Measurements from ENCODE around the gene C1QTNF1. TPM values are rescaled to one million over a fixed set of nuclear protein-coding genes. Genes with fewer than 3 reads are reported as not detected.

Gene C1QTNF1
- total and polyA plus RNA-seq, 9 of the 15 experiments (the other 6 are each of a cell fraction or from before 2014, with no cell fraction given), result 0.09 TPM; not detected in 8

DNA sequence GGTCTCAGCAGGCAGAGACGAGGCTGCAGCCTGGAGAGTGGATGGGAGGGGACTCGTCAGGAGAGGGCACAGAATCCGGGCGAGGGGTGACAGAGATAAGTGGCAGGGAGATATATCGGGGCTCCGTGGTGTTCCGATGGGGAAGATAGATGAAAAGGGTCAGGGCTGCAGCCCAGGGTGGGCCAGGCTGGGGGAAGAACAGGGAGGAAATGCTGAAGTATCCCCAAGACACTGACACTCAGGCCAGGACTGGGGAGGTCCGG lies 46.4 kb upstream of the C1QTNF1 start:
- Histone ChIP-seq H3K4me1 (replicated peaks in 1 of 2; ENCODE audit: control insufficient read depth in 2 of 2, insufficient read depth in 2 of 2, low read length in 2 of 2) (peaks cover 0 to 58% of the 10 kb centered on the region in 2 experiments; a peak in 3 of 5 replicates), H4K20me1 (replicated peaks; ENCODE audit: control insufficient read depth, insufficient read depth, low read length) (no peaks in the 10 kb centered on the region), H3K36me3 (ENCODE audit: control insufficient read depth, insufficient read depth, low read length) (no peaks in the 10 kb centered on the region), H2AFZ (ENCODE audit: low read depth, low read length) (no peak overlapping the region), H3K27ac (ENCODE audit: extremely low read depth, low read depth, low read length) (no peak overlapping the region), H3K4me2 (ENCODE audit: insufficient read depth, low read length) (no peak overlapping the region), H3K79me2 (ENCODE audit: control insufficient read depth, insufficient read depth, low read length) (no peaks in the 10 kb centered on the region), H3K9me3 (replicated peaks; ENCODE audit: control insufficient read depth, insufficient read depth, low read depth, low read length) (no peaks in the 10 kb centered on the region), H3K4me3 (no peak overlapping the region), H3K27me3 (ENCODE audit: control insufficient read depth in 2 of 2, insufficient read depth in 2 of 2, low read length in 2 of 2) (no peaks in the 10 kb centered on the region), H3K9me1 (ENCODE audit: control insufficient read depth, insufficient read depth, low read length) (no peaks in the 10 kb centered on the region), H3K9ac (ENCODE audit: insufficient read depth in 1 of 2, low read depth in 2 of 2, low read length in 2 of 2) (peak overlapping the region in 1 of 2 experiments; percentile 75; a peak in 1 of 4 replicates)
- intact Hi-C loops (cut with micrococcal nuclease) (no loop called here), in situ Hi-C loops (cut with MboI) (no loop called here)
- ChIA-PET CTCF (ENCODE audit: low intra/inter-chr PET ratio) (no interaction called here), POLR2A (no interaction called here)
- FAIRE-seq (no peak), ATAC-seq (no peak), DNase-seq (ENCODE audit: extremely low read depth in 1 of 4, low spot score in 3 of 4) (no peak)
- no TSS peak for BruUV-seq (replicated peaks)
- 38% methylated on average over 5 of the region's 8 CpGs for WGBS (ENCODE audit: insufficient coverage, low coverage, missing lambda C conversion rate)
- TF ChIP-seq ZNF23 (CRISPR knock-in tag; IDR thresholded peaks at IDR 0.05) (no peak), ZBTB7A (IDR thresholded peaks at IDR 0.05; ENCODE audit: borderline replicate concordance, control insufficient read depth, low read depth, low read length) (no peak), ZNF707 (CRISPR knock-in tag; conservative IDR thresholded peaks at IDR 0.05) (no peak), TOE1 (IDR thresholded peaks at IDR 0.05; ENCODE audit: borderline replicate concordance) (no peak), TOE1 (CRISPR knock-in tag; IDR thresholded peaks at IDR 0.05; ENCODE audit: borderline replicate concordance, low read depth) (no peak), ZZZ3 (IDR thresholded peaks at IDR 0.05) (no peak), ZBTB17 (CRISPR knock-in tag; IDR thresholded peaks at IDR 0.05) (no peak), JUND (IDR thresholded peaks at IDR 0.05; ENCODE audit: borderline replicate concordance, low read depth, low read length) (no peak), JUND (tag; IDR thresholded peaks at IDR 0.05; ENCODE audit: borderline replicate concordance, low read depth, low read length) (no peak), MTA2 (IDR thresholded peaks at IDR 0.05; ENCODE audit: low read depth) (no peak), PYGO2 (tag; IDR thresholded peaks at IDR 0.05) (no peak), FOXP1 (CRISPR knock-in tag; IDR thresholded peaks at IDR 0.05) (no peak), POLR2G (IDR thresholded peaks at IDR 0.05; ENCODE audit: low read depth, low read length) (no peak), RAD51 (IDR thresholded peaks at IDR 0.05; ENCODE audit: borderline replicate concordance, low read depth) (no peak), ZNF133 (CRISPR knock-in tag; IDR thresholded peaks at IDR 0.05) (no peak)
- TF ChIP-seq, protein P1, sequence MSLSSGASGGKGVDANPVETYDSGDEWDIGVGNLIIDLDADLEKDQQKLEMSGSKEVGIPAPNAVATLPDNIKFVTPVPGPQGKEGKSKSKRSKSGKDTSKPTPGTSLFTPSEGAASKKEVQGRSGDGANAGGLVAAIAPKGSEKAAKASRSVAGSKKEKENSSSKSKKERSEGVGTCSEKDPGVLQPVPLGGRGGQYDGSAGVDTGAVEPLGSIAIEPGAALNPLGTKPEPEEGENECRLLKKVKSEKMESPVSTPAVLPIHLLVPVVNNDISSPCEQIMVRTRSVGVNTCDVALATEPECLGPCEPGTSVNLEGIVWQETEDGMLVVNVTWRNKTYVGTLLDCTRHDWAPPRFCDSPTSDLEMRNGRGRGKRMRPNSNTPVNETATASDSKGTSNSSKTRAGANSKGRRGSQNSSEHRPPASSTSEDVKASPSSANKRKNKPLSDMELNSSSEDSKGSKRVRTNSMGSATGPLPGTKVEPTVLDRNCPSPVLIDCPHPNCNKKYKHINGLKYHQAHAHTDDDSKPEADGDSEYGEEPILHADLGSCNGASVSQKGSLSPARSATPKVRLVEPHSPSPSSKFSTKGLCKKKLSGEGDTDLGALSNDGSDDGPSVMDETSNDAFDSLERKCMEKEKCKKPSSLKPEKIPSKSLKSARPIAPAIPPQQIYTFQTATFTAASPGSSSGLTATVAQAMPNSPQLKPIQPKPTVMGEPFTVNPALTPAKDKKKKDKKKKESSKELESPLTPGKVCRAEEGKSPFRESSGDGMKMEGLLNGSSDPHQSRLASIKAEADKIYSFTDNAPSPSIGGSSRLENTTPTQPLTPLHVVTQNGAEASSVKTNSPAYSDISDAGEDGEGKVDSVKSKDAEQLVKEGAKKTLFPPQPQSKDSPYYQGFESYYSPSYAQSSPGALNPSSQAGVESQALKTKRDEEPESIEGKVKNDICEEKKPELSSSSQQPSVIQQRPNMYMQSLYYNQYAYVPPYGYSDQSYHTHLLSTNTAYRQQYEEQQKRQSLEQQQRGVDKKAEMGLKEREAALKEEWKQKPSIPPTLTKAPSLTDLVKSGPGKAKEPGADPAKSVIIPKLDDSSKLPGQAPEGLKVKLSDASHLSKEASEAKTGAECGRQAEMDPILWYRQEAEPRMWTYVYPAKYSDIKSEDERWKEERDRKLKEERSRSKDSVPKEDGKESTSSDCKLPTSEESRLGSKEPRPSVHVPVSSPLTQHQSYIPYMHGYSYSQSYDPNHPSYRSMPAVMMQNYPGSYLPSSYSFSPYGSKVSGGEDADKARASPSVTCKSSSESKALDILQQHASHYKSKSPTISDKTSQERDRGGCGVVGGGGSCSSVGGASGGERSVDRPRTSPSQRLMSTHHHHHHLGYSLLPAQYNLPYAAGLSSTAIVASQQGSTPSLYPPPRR (CRISPR knock-in tag; IDR thresholded peaks at IDR 0.05; ENCODE audit: borderline replicate concordance), result no peak
- TF ChIP-seq, protein P2, sequence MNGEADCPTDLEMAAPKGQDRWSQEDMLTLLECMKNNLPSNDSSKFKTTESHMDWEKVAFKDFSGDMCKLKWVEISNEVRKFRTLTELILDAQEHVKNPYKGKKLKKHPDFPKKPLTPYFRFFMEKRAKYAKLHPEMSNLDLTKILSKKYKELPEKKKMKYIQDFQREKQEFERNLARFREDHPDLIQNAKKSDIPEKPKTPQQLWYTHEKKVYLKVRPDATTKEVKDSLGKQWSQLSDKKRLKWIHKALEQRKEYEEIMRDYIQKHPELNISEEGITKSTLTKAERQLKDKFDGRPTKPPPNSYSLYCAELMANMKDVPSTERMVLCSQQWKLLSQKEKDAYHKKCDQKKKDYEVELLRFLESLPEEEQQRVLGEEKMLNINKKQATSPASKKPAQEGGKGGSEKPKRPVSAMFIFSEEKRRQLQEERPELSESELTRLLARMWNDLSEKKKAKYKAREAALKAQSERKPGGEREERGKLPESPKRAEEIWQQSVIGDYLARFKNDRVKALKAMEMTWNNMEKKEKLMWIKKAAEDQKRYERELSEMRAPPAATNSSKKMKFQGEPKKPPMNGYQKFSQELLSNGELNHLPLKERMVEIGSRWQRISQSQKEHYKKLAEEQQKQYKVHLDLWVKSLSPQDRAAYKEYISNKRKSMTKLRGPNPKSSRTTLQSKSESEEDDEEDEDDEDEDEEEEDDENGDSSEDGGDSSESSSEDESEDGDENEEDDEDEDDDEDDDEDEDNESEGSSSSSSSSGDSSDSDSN (IDR thresholded peaks at IDR 0.05; ENCODE audit: borderline replicate concordance in 1 of 2, low read depth in 2 of 2, low read length in 2 of 2), result no peak

All from K562 (cell line).